C4-2B (cell line): ENCODE data around the gene SORCS1.

Experiments
- H3K27ac ChIP-seq: fragments of 450-650 bp; 2 replicates; pipeline ENCODE4 v1.5.1; 2017
- CTCF ChIP-seq: fragments of 450-650 bp; conservative IDR thresholded peaks from 2 replicates; pipeline ENCODE4 v1.5.1; 2017; ENCODE audit warnings: mild to moderate bottlenecking
- ZFX ChIP-seq: fragments of 450-650 bp; IDR thresholded peaks from 2 replicates; pipeline ENCODE4 v1.6.1; 2017

Gene SORCS1

GRCh38 chr10:106771154-106771553, 393.4 kb downstream of the SORCS1 start:
- H3K27ac ChIP-seq: no peak overlapping the region
- TF ChIP-seq ZFX (no peak), CTCF (no peak)

GRCh38 chr10:106768204-106768603, 396.3 kb downstream of the SORCS1 start:
- H3K27ac ChIP-seq: no peak overlapping the region
- TF ChIP-seq ZFX: no peak

- no peak overlapping the region for H3K27ac ChIP-seq
- no peak for TF ChIP-seq ZFX
- no peak for TF ChIP-seq CTCF
Measured at GRCh38 chr10:106765928-106766327, 398.6 kb downstream of the SORCS1 start.

- TF ChIP-seq CTCF (no peak), ZFX (no peak)
Measured at GRCh38 chr10:106765241-106765754, 399.2 kb downstream of the SORCS1 start.

GRCh38 chr10:106764360-106764759, 400.1 kb downstream of the SORCS1 start:
- H3K27ac ChIP-seq: no peak overlapping the region
- no peak for TF ChIP-seq ZFX
- TF ChIP-seq CTCF: no peak

More at GRCh38 chr10:106765241-106765754, 399.2 kb downstream of the SORCS1 start:
- no peak overlapping the region for H3K27ac ChIP-seq

- no peak overlapping the region for H3K27ac ChIP-seq
Measured at GRCh38 chr10:106761906-106762305, 402.6 kb downstream of the SORCS1 start.

GRCh38 chr10:106757521-106757920, 407.0 kb downstream of the SORCS1 start:
- no peak for TF ChIP-seq ZFX
- no peak for TF ChIP-seq CTCF
- H3K27ac ChIP-seq: no peak overlapping the region

More at GRCh38 chr10:106761906-106762305, 402.6 kb downstream of the SORCS1 start:
- TF ChIP-seq CTCF (no peak), ZFX (no peak)

GRCh38 chr10:106751091-106751490, 413.4 kb downstream of the SORCS1 start:
- TF ChIP-seq CTCF (no peak), ZFX (no peak)

More at GRCh38 chr10:106751091-106751490, 413.4 kb downstream of the SORCS1 start:
- no peak overlapping the region for H3K27ac ChIP-seq
